GM18861 (cell line): Measurements from ENCODE around the gene METTL16.
"Not testable (repeated sequence)": the region's sequence is repeated elsewhere in the genome, so short reads cannot be mapped to it uniquely, and the experiment has no call there.

Source experiments
- ATAC-seq: cut with Tn5 transposase; IDR thresholded peaks from one replicate; pipeline ENCODE4 v1.9.1; 2021; ENCODE audit not compliant: unreplicated experiment

Gene METTL16

DNA sequence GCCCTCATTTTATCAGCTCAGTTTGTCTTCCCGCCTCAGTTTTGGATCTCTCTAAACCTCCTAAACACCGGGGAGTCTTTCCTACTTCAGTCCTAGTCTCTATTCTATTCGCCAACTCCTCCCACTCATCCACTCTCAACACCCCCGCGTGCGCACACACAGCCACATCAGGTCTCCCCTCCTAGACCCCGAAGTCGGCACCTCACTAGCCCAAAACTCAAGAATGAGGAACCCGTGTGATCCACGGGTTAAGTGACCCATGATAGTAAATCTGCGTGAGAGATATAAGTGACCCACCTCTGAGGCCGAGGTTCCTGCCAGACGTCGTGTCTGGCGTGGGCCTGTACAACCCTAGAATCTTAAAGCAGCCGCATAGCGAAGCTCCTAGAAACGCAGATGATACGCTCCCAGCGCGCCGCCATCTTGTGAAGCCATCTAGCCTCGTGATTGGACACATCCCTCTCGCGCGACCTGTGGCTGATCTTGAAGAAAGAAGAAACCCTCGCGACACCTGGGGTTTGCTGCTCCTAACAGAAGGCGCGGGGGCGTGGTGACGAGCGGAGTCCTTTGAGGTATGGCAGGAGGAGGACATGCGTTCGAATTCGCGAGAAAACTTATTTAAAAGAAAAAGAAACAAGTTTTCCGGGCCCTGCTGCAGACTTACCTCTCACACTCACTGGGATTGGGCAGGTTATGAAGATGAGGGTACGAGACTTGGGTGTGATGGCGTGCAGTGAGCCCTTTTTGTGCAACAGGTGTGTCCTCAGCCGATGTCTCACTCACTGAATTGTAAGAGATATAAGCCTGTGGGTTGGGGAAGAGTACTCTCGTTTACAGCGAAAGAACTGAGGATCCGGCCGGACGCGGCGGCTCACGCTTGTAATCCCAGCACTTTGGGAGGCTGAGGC lies at the start of gene METTL16:
Gene METTL16, minus strand, starts transcription at position 427 of the 908 bp plus-strand sequence. CDS start 9,557 bp downstream, outside the sequence.
- ATAC-seq = peak; percentile 92

DNA sequence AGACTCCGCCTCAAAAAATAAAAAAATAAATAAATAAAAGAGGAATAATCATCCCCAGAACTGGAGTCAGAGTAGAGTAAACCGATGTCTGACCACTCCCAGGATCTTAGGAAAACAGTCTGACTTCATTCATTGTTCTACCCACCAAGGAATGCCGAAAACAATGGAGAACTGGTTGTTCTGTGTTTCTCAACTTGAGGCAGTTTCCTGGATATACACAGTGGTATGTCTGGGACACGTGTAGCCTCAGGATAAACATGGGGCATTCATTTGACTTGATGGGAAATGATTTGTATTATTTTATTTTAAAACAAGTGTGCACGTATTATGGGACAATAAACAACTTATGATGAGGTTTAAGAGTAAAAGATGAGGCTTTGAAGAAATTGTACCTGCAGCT lies 49.0 kb upstream of the METTL16 start:
- ATAC-seq = no peak

- no peak for ATAC-seq
Measured at GRCh38 chr17:2551928-2552327, 40.2 kb upstream of the METTL16 start.

GRCh38 chr17:2551493-2551892 lies 39.8 kb upstream of the METTL16 start:
- no peak for ATAC-seq

GRCh38 chr17:2549392-2550211 lies 37.9 kb upstream of the METTL16 start:
- no peak for ATAC-seq

GRCh38 chr17:2548026-2548425 lies 36.3 kb upstream of the METTL16 start:
- not testable (repeated sequence) for ATAC-seq

- ATAC-seq = no peak
Measured at GRCh38 chr17:2547176-2547575, 35.5 kb upstream of the METTL16 start.

- ATAC-seq = no peak
Measured at GRCh38 chr17:2545393-2545792, 33.7 kb upstream of the METTL16 start.

DNA sequence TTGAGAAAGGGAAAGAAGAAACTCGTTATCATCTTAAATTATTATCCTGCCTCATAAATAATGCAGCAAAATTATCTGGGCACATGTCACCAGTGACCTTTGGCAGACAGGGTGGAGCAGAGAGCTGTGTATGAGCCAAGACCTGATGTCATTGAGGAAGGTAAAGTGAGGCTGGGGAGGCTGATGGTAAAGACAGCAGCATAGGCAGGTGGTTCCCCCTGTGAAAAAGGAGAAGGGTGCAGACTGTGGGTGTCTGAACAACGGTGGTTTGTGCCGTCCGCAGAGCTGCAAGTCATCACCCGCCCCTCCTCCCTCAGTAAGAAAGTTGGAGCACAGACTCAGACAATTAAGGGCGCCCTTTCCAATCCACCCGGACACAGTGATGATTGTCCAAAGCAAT lies 30.8 kb upstream of the METTL16 start:
- no peak for ATAC-seq

DNA sequence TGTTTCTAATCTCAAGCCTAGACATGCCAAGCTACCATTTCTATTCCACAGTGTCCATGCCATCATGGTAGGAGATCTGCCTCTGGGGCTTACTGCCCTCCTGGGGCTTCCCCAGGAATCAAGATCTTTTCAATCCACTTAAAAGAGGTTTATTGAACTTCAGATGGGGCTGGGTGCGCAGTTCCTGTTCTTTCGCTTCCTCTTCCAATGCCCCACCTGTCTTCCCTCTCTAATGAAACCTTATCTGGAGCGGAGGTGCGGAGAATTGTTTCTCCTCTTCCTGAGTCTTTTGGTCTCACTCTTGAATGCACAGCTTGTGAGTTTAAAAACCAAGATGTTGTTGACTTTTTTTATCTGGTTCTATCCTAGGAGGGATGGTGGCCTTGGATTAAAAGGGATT lies 30.4 kb upstream of the METTL16 start:
- no peak for ATAC-seq

DNA sequence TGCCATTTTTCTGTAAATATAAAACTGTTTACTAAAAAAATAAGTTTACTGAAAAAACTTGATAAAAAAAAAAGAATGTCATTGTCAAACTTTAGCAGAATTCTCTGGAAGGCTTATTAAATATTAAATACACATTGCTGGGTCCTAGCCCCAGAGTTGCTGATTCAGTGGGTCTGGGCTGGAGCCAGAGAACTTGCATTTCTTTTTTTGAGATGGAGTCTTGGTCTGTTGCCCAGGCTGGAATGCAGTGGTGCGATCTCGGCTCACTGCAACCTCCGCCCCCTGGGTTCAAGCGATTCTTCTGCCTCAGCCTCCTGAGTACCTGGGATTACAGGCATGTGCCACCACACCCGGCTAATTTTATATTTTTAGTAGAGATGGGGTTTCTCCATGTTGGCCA lies 25.9 kb upstream of the METTL16 start:
- ATAC-seq = not testable (repeated sequence)

DNA sequence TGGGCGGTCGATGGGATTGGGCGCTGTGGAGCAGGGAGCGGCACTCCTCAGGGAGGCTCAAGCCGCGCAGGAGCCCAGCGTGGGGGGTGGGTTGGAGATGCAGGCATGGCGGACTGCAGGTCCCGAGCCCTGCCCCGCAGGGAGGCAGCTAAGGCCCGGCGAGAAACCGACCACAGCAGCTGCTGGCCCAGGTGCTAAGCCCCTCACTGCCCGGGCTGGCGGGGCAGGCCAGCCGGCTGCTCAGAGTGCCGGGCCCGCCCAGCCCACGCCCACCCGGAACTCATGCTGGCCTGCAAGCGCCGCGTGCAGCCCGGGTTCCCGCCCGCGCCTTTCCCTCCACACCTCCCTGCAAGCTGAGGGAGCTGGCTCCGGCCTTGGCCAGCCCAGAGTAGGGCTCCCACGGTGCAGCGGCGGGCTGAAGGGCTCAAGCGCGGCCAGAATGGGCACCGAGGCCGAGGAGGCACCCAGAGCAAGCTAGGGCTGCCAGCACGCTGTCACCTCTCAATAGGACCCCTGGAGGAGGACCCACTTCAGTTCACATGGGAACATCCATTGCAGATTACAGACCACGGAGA lies 20.5 kb upstream of the METTL16 start:
- no peak for ATAC-seq

- ATAC-seq = not testable (repeated sequence)
Measured at GRCh38 chr17:2531243-2531954, 19.7 kb upstream of the METTL16 start.

DNA sequence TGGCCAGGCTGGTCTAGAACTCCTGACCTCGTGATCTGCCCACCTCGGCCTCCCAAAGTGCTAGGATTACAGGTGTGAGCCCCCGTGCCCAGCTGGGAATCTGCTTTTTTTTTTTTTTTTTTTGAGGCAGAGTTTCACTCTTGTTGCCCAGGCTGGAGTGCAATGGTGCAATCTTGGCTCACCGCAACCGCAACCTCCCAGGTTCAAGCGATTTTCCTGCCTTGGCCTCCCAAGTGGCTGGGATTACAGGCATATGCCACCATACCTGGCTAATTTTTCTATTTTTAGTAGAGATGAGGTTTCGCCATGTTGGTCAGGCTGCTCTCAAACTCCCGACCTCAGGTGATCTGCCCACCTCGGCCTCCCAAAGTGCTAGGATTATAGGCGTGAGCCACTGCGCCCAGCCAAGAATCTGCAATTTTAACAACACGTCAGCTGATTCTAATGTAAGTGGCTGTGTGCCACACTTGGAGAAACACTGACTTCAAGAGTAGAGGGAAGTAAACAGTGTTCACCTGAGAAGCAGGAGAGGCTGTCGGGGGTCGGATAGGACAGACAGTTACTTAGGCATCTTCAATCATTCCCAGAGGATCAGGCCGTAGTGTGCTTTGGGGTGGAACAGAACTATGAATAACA lies 10.2 kb upstream of the METTL16 start:
- ATAC-seq = not testable (repeated sequence)

DNA sequence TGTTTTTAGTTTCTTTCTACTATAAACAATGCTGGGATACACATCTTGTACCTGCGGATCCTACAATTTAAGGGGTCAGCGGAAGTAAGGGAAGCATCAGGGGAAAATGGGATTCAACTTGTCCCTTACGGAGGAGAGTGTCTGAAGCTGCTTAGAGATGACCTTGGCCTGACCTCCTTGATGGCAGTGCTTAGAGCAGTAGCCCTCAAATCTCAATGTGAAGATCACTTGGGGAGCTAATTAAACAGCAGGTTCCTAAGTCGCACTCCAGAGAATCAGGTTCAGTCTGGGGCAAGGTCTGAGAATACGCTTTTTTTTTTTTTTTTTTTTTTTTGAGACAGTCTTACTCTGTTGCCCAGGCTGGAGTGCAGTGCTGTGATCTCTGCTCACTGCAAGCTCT lies 9.6 kb upstream of the METTL16 start:
- ATAC-seq = no peak

DNA sequence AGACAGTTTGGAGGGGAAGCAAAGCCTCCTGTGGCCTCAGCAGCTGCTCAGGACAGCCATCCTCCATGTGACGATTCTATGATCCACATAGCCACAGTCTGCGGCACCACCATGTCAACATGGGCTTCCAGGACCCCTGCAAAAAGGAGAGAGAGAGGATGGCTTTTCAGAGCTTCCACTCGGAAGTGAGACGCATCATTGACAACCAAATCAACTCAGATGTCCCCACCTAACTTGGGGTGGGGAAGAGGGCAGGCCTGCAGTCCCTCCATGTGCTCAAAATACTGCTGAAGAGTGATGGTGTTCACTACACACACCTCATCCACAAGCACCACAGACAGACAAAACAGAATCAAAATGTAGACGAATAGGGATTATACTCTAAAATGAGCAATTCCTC lies 5.9 kb upstream of the METTL16 start:
- no peak for ATAC-seq

DNA sequence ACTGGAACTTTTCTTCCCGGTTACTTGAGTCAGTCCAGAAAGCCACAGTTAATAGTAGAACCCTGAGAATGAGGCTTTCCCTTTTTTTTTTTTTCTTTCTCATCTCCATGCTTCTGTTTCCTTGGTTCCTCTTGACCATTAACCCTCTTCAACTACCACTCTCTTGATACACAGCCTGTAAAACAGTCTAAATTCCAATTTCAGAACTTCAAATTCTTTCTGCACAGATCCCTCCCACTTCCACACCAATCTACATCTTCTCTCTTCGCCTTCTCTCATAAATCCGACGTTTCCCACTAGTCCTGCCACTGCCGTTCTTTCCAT lies 588 bp downstream of the METTL16 start:
- no peak for ATAC-seq

- ATAC-seq = no peak
Measured at GRCh38 chr17:2510559-2510958, 1.1 kb downstream of the METTL16 start.

DNA sequence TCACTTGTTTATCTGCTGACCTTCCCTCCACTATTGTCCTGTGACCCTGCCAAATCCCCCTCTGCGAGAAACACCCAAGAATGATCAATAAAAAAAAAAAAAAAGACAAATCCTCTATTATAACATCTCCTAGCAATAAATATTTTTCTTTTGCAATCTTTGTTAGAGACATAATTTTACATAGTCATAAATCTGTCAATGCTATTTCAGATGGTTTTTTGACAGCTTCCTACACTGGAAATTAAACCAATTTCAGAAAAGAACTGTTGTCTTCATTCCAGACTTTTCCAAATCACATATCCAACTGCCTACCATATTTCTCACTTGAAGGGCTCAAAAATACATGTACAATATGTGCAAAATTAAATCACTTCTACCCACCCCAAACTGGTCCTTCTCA lies 3.7 kb downstream of the METTL16 start:
- no peak for ATAC-seq

- ATAC-seq = not testable (repeated sequence)
Measured at GRCh38 chr17:2507015-2507414, 4.7 kb downstream of the METTL16 start.

DNA sequence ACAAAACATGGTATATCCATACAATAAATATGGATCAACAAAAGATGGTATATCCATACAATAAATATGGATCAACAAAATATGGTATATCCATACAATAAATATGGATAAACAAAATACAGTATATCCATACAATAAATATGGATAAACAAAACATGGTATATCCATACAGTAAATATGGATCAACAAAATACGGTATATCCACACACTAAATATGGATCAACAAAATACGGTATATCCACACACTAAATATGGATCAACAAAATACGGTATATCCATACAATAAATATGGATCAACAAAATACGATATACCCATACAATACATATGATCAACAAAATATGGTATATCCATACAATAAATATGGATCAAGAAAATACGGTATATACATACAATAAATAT lies 8.1 kb downstream of the METTL16 start:
- no peak for ATAC-seq
